Natural killer cell treated with Interleukin-12 subunit alpha and Interleukin-12 subunit beta and Interleukin-15 and Interleukin-18, amount 100 ng/mL, for 72 hours (primary cell): ENCODE results near the gene PITHD1. TPM values are rescaled to one million over a fixed set of nuclear protein-coding genes. Genes with fewer than 3 reads are reported as not detected.
A peak's percentile ranks its signal among the peaks of the same experiment; 100 is the strongest.
"Not testable (repeated sequence)": the region's sequence is repeated elsewhere in the genome, so short reads cannot be mapped to it uniquely, and the experiment has no call there.

Experiments
- ATAC-seq, 2 donors: fragments of 150-1000 bp; cut with Tn5 transposase in 1 of 2; sonication (Bioruptor Pico), chemical (Tn5 transposase) in 1 of 2; 2 replicates each; pipeline ENCODE4 v1.10.0; 2021
- DNase-seq: peaks from one replicate; pipeline ENCODE4 v3.0.0; 2022; ENCODE audit warnings: low spot score
- H3K27ac Mint-ChIP-seq, 2 donors: 1 replicate in 1 of 2; 2 replicates in 1 of 2; pipeline ENCODE4 v1.8.0; 2022; ENCODE audit warnings: mixed read lengths in 2 of 2, mild to moderate bottlenecking in 1 of 2, moderate library complexity in 1 of 2
- H3K27me3 Mint-ChIP-seq, 2 donors: 1 replicate in 1 of 2; 2 replicates in 1 of 2; pipeline ENCODE4 v1.8.0; 2022; ENCODE audit warnings: mixed read lengths in 2 of 2
- H3K36me3 Mint-ChIP-seq: one replicate; pipeline ENCODE4 v1.8.0; 2022; ENCODE audit warnings: mixed read lengths
- H3K4me1 Mint-ChIP-seq, 2 donors: 1 replicate in 1 of 2; 2 replicates in 1 of 2; pipeline ENCODE4 v1.8.0; 2022; ENCODE audit warnings: low read depth in 2 of 2, mixed read lengths in 2 of 2, mild to moderate bottlenecking in 1 of 2
- H3K4me3 Mint-ChIP-seq: one replicate; pipeline ENCODE4 v1.8.0; 2022; ENCODE audit warnings: mixed read lengths
- H3K9me3 Mint-ChIP-seq: 2 replicates; pipeline ENCODE4 v1.8.0; 2022; ENCODE audit warnings: mixed read lengths
- total RNA-seq, 2 donors: library from RNA; stranded (reverse); gene quantifications; one replicate each; pipeline ENCODE4 v1.2.3, GENCODE V29; 2022

PITHD1 gene
- total RNA-seq, 2 donors from 2014 or later, result 68.6 to 77.7 TPM

GRCh38 chr1:23810818-23811540, 32.8 kb downstream of the PITHD1 start:
- no peaks in the 10 kb centered on the region for H3K9me3 Mint-ChIP-seq
- H3K27ac Mint-ChIP-seq, result no peak overlapping the region
- no peak overlapping the region for H3K4me3 Mint-ChIP-seq
- H3K27me3 Mint-ChIP-seq, result no peaks in the 10 kb centered on the region
- ATAC-seq, result peak; percentile 67 to 72
- peaks cover 4 to 18% of the 10 kb centered on the region in 2 donors for H3K4me1 Mint-ChIP-seq
- H3K36me3 Mint-ChIP-seq, result no peaks in the 10 kb centered on the region
- DNase-seq, result no peak

DNA sequence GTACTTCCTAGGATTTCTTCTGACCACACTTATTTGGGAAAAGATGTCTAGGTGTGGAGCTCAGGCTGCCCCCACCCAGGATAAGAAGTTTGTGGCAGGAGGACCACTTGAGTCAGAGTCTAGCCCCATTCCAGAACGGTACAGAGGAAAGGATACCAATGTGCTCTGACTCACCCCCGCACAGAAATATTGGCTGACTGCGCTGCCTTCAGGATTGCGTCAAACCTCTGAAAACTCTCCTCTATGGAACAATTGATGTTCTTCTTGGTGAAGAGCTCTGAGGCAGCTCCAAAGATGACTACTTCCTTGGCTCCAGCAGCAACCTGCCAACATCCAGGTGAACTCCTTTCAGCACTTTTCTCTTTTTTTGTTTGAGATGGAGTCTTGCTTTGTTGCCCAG, 35.8 kb downstream of the PITHD1 start:
- Mint-ChIP-seq H3K27me3 (no peaks in the 10 kb centered on the region), H3K36me3 (no peaks in the 10 kb centered on the region), H3K4me1 (peaks cover 4 to 23% of the 10 kb centered on the region in 2 donors), H3K27ac (no peak overlapping the region), H3K4me3 (no peak overlapping the region), H3K9me3 (no peaks in the 10 kb centered on the region)
- DNase-seq (no peak), ATAC-seq (no peak)

DNA sequence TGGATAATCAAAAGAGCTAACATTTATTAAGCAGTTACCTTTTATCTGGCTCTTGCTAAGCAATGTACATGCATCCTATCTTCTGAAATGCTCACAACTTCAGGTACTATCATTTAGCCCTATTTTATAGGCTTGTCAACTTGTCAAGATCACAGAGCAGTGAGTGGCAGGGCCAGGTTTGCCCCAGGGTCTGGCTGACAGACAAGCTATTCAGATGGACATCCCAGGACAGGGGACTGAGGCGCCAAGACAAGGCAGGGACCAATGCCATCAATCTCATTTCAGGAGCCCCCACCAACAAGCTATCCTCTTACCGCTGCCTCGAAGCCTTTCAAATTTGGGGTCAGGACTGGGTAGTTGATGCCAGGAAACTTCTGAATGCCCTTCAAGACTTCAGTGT, 38.1 kb downstream of the PITHD1 start:
- Mint-ChIP-seq H3K27ac (no peak overlapping the region), H3K27me3 (no peaks in the 10 kb centered on the region), H3K9me3 (no peaks in the 10 kb centered on the region), H3K4me1 (peaks cover 0 to 5% of the 10 kb centered on the region in 2 donors), H3K36me3 (no peaks in the 10 kb centered on the region), H3K4me3 (no peak overlapping the region)
- no peak for DNase-seq
- ATAC-seq, result no peak

DNA sequence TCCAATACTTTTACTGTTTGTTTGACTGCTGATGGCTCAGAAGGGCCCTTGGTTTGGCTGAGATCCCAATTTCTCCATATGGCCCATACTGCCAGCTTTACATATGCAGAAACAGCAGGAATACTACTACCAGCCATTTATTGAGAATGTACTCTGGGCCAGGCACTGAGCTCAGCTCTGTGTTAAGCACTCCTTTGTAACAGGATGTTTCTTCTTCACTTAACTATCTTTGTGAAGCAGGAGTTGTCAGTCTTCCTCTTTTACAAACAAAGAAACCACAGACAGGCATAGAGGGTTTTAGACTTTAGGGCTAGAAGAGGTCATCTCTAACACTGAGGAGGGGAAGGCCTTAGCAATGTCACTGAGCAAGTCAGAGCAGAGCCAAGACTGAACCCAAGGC, 38.7 kb downstream of the PITHD1 start:
- no peaks in the 10 kb centered on the region for H3K9me3 Mint-ChIP-seq
- no peaks in the 10 kb centered on the region for H3K36me3 Mint-ChIP-seq
- DNase-seq (no peak), ATAC-seq (no peak)
- H3K27me3 Mint-ChIP-seq, result no peaks in the 10 kb centered on the region
- H3K4me3 Mint-ChIP-seq, result no peak overlapping the region
- H3K27ac Mint-ChIP-seq, result no peak overlapping the region
- peaks cover 0 to 5% of the 10 kb centered on the region in 2 donors for H3K4me1 Mint-ChIP-seq

- no peaks in the 10 kb centered on the region for H3K27me3 Mint-ChIP-seq
- no peak for DNase-seq
- H3K9me3 Mint-ChIP-seq, result no peaks in the 10 kb centered on the region
- peaks cover 0 to 5% of the 10 kb centered on the region in 2 donors for H3K4me1 Mint-ChIP-seq
- H3K27ac Mint-ChIP-seq, result no peak overlapping the region
- H3K36me3 Mint-ChIP-seq, result no peaks in the 10 kb centered on the region
- ATAC-seq, result peak in 1 of 2 donors; percentile 38
- H3K4me3 Mint-ChIP-seq, result no peak overlapping the region
Measured at GRCh38 chr1:23817633-23818032, 39.4 kb downstream of the PITHD1 start.

DNA sequence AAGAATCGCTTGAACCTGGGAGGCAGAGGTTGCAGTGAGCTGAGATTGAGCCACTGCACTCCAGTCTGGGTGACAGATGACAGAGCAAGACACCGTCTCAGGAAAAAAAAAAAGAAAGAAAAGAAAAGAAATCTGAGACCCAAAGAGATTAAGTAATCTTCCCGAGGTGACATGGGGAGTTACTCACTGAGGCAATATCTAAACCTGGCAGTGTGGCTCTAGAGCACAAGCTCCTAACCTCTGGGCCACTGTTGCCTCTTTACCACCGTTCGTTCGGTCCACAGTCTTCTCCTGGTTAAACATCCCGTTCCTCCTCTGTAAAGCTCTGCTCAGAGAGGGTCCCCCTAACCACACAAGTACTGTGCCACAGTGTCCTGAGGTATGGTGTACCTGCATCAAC, 45.5 kb downstream of the PITHD1 start:
- H3K4me1 Mint-ChIP-seq, result peaks cover 17 to 20% of the 10 kb centered on the region in 2 donors
- H3K27me3 Mint-ChIP-seq, result no peaks in the 10 kb centered on the region
- H3K4me3 Mint-ChIP-seq, result peak overlapping the region; percentile 90
- no peaks in the 10 kb centered on the region for H3K36me3 Mint-ChIP-seq
- DNase-seq (no peak), ATAC-seq (no peak)
- H3K27ac Mint-ChIP-seq, result peak overlapping the region in 1 of 2 donors; percentile 96
- no peaks in the 10 kb centered on the region for H3K9me3 Mint-ChIP-seq

DNA sequence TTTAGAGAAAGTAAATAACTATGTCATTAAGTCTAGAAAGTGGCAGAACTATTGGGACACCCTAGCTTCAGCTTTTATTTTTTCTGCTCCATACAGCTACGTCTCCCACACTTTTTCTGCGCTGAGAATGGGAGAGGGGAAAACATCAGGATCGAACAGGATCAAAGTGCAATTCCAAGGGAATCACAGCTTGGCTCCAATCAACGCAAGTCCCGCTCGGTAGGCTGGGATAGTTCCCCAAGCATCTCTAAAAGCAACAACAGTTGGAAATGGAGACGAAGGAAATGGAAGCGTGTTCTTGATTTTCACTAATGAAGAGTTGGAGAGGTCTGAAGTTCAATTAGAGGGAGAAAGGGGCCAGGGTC, 46.5 kb downstream of the PITHD1 start:
- Mint-ChIP-seq H3K27ac (peak overlapping the region; percentile 92 to 96), H3K4me3 (peak overlapping the region; percentile 90), H3K4me1 (peaks cover 17 to 20% of the 10 kb centered on the region in 2 donors), H3K36me3 (no peaks in the 10 kb centered on the region), H3K27me3 (no peaks in the 10 kb centered on the region), H3K9me3 (no peaks in the 10 kb centered on the region)
- no peak for ATAC-seq
- no peak for DNase-seq

GRCh38 chr1:23825076-23825761, 47.0 kb downstream of the PITHD1 start, which contains the start of gene HMGCL:
TSS of gene HMGCL (minus strand) at chr1:23825429. CDS start at chr1:23825415, 14 bp downstream.
- Mint-ChIP-seq H3K4me1 (peaks cover 17 to 20% of the 10 kb centered on the region in 2 donors), H3K27me3 (no peaks in the 10 kb centered on the region), H3K27ac (peak within 1 kb of the TSS; percentile 92 to 96), H3K9me3 (no peaks in the 10 kb centered on the region), H3K36me3 (no peaks in the 10 kb centered on the region), H3K4me3 (peak within 1 kb of the TSS; percentile 90)
- DNase-seq, result peak; percentile 91
- peak; percentile 98 to 99 for ATAC-seq

GRCh38 chr1:23825762-23826522, 47.7 kb downstream of the PITHD1 start:
- DNase-seq, result no peak
- ATAC-seq, result peak in 1 of 2 donors; percentile 59
- H3K4me1 Mint-ChIP-seq, result peaks cover 17 to 20% of the 10 kb centered on the region in 2 donors

GRCh38 chr1:23826590-23826989, 48.4 kb downstream of the PITHD1 start:
- not testable (repeated sequence) for DNase-seq, ATAC-seq, H3K27ac Mint-ChIP-seq, H3K36me3 Mint-ChIP-seq, H3K27me3 Mint-ChIP-seq, H3K4me3 Mint-ChIP-seq, H3K9me3 Mint-ChIP-seq
- H3K4me1 Mint-ChIP-seq, result peaks cover 17 to 20% of the 10 kb centered on the region in 2 donors

More at GRCh38 chr1:23825762-23826522, 47.7 kb downstream of the PITHD1 start:
- Mint-ChIP-seq H3K9me3 (no peaks in the 10 kb centered on the region), H3K27me3 (no peaks in the 10 kb centered on the region), H3K4me3 (peak overlapping the region; percentile 90), H3K27ac (peak overlapping the region; percentile 92 to 96), H3K36me3 (no peaks in the 10 kb centered on the region)

- no peak overlapping the region for H3K27ac Mint-ChIP-seq
- H3K36me3 Mint-ChIP-seq, result no peaks in the 10 kb centered on the region
- H3K27me3 Mint-ChIP-seq, result no peaks in the 10 kb centered on the region
- DNase-seq (no peak), ATAC-seq (no peak)
- H3K4me1 Mint-ChIP-seq, result peaks cover 17 to 20% of the 10 kb centered on the region in 2 donors
- no peaks in the 10 kb centered on the region for H3K9me3 Mint-ChIP-seq
- no peak overlapping the region for H3K4me3 Mint-ChIP-seq
Measured at GRCh38 chr1:23827717-23828116, 49.5 kb downstream of the PITHD1 start.

GRCh38 chr1:23834156-23834555, 55.9 kb downstream of the PITHD1 start:
- H3K27me3 Mint-ChIP-seq, H3K27ac Mint-ChIP-seq, H3K9me3 Mint-ChIP-seq, H3K4me1 Mint-ChIP-seq, H3K4me3 Mint-ChIP-seq, ATAC-seq, DNase-seq, H3K36me3 Mint-ChIP-seq: not testable (repeated sequence)

DNA sequence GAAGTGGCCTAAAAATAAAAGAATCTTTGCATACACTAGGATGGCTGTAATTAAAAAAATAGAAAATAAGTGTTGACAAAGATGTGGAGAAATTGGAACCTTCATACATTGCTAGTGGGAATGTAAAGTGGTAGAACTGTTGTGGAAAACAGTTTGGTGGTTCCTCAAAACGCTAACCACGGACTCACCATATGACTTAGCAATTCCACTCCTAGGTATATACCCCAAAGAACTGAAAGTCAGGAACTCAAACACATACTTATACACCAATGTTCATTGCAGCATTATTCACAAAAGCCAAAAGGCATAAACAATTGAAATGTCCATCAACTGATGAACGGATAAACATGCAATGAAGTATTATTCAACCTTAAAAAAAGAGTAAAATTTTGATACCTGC, 57.8 kb downstream of the PITHD1 start:
- Mint-ChIP-seq H3K4me3 (no peak overlapping the region), H3K9me3 (no peaks in the 10 kb centered on the region), H3K27ac (no peak overlapping the region), H3K36me3 (no peaks in the 10 kb centered on the region), H3K27me3 (peaks cover 7 to 8% of the 10 kb centered on the region in 2 donors), H3K4me1 (peaks cover 8 to 10% of the 10 kb centered on the region in 2 donors)
- ATAC-seq (no peak), DNase-seq (no peak)
